H1 (cell line): ENCODE data around the gene MBLAC2. TPM values are rescaled to one million over a fixed set of nuclear protein-coding genes. Genes with fewer than 3 reads are reported as not detected.

ENCODE experiments used
- CREB1 ChIP-seq: IDR thresholded peaks from 2 replicates; pipeline ENCODE4 v1.6.1; 2012; ENCODE audit warnings: inconsistent platforms
- GABPA ChIP-seq: IDR thresholded peaks from 2 replicates; pipeline ENCODE4 v1.6.1; 2011; ENCODE audit warnings: mild to moderate bottlenecking, low read length, moderate library complexity, borderline replicate concordance; ENCODE audit not compliant: insufficient read depth
- KDM4A ChIP-seq: IDR thresholded peaks from one replicate; pipeline ENCODE4 v1.7.1; 2012; ENCODE audit warnings: low read depth, mild to moderate bottlenecking, moderate library complexity, low read length, inconsistent platforms; ENCODE audit not compliant: severe bottlenecking
- KDM5A ChIP-seq: fragments of 200-600 bp; IDR thresholded peaks from 2 replicates; pipeline ENCODE4 v1.7.1; 2012; ENCODE audit warnings: mild to moderate bottlenecking, low read length, inconsistent platforms, mixed read lengths
- MAFK ChIP-seq: IDR thresholded peaks from 2 replicates; pipeline ENCODE4 v1.6.1; 2012; ENCODE audit warnings: low read depth, mild to moderate bottlenecking, improper control_type of control experiment, low read length
- polyA plus RNA-seq, 7 experiments: library from polyadenylated mRNA; depleted of rRNA in 3 of 7; stranded (reverse) in 5 of 7; unstranded in 2 of 7; fragments of >200 nt in 5 of 7; fragments of 200-250 nt in 2 of 7; gene quantifications; 1 replicate in 5 of 7; 2 replicates in 1 of 7; 4 replicates in 1 of 7; pipeline versions ENCODE4 v1.2.1 to v1.2.3, GENCODE V29; 2011 to 2013; ENCODE audit warnings: missing spikeins in 2 of 7, mixed read lengths in 2 of 7
- total RNA-seq: library from RNA; stranded (reverse); fragmentation: NEBNext Ultra II Directional; extraction: Animal tissue kit (Norgen Biotek cat#: 25700); gene quantifications from 2 replicates; pipeline ENCODE4 v1.2.1, GENCODE V29; 2021

MBLAC2 gene
- total and polyA plus RNA-seq, 2 of the 8 experiments (the other 6 are each of a cell fraction or from before 2014, with no cell fraction given): 2.8 to 6.7 TPM

- TF ChIP-seq KDM4A (no peak), GABPA (no peak), MAFK (no peak), KDM5A (no peak), CREB1 (no peak)
Measured at GRCh38 chr5:90495146-90495545, 20.6 kb upstream of the MBLAC2 start (continued).
